GM18498 (cell line): ENCODE data around the gene RAD51B.

Source experiments
- ATAC-seq: cut with Tn5 transposase; IDR thresholded peaks from one replicate; pipeline ENCODE4 v1.9.1; 2021; ENCODE audit warnings: mild to moderate bottlenecking, moderate library complexity; ENCODE audit not compliant: unreplicated experiment

The RAD51B gene

DNA sequence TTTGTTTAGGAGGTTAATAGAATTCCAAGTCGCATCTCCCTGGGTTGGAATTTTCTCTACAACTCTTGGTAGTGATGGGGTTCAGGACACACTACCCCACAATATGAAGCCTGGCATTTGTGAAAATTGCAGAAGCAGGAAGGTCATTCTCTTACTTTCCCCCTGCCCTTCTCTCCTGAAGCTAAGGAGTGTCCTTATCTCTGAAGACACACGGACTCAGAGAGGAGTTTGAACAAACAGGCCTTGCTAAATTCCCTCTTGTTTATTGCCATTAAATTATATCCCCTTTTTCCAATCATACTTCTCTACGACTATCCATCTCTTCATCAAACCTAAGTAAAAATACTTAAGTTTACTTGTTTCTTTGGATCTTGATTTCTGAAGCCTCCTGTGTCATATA is 443.0 kb downstream of the RAD51B start:
- no peak for ATAC-seq

DNA sequence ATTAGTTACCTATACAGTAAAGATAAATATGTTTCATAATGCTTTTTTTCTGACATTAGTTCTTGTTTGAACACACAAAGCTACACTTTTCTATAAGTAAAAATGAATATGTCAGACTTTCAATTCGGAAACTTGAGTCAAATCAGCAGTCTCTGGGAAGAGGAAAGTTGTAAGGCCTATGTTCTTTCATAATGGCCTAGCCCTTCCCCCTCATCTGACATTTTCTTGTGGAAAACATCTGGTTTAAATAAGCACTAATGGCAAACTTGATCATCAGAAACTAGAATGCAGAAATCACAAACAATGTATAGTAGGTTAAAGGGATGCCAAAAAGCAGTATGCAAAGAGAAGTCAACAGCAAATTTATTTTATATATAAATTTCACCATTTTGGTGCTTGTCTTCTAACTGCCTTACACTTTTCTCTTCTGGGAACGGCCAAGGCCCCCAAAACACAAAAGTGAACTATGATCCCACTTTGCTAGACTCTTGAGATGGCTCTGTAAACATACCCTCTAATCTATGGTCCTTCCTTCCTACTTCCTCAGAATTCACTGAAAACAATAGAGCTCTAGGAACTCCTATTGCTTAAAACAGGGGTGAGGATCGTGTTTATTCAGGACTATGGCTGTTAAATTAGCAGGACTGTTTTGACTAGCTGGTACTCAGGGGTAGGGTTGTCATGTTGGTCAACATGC is 444.1 kb downstream of the RAD51B start:
- ATAC-seq = no peak

DNA sequence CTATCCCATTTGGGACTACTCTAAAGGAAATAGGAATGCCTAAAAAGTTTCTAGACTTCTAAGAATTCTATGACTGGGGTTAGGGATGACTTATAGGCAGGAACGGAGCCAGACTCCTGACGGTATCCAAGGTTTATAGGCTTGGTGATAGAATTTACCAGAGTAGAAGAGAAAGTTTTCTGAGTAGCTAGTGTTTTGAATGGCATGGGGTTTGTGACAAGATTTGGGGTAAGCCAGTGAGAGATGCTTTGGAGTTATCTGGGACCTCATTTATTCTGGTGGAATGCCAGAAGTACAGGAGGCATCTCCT is 444.6 kb downstream of the RAD51B start:
- no peak for ATAC-seq

DNA sequence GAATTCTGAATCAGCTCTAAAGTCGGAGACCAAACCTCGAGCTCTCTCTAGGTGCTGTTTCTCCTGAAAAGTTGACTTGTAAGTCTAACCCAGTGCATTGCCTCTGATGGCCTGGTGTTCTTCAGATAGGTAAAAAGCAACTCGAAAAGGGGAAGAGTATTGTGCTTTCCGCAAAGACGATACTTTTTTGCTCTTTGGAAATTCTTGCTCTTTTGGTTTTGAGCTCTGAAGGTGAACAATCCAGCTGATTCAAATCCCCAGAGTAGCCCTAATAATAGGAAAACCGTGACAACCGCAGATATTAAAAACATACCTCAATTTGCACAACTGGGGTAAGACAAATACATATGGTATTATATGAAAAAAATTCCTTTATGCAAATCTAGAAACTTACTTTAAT is 447.4 kb downstream of the RAD51B start:
- ATAC-seq = no peak

DNA sequence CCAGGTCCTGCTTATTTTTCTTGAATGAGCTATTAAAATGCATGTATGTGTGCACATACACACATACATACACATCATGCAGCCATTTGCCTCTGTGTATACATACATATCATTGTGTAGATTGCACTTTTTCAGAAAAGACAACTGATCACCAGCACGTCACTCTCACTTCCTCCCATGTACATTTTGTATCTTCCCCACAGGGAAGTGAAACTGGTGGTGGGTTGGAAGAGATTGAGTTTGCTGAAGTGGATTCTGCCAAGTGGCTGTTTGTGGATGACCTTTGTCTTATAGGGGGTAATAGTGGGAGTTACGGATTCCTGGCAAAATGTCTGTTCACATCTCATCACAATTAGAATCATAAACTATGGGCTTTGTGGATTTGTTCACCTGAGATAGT is 448.6 kb downstream of the RAD51B start:
- ATAC-seq = peak; percentile 70

DNA sequence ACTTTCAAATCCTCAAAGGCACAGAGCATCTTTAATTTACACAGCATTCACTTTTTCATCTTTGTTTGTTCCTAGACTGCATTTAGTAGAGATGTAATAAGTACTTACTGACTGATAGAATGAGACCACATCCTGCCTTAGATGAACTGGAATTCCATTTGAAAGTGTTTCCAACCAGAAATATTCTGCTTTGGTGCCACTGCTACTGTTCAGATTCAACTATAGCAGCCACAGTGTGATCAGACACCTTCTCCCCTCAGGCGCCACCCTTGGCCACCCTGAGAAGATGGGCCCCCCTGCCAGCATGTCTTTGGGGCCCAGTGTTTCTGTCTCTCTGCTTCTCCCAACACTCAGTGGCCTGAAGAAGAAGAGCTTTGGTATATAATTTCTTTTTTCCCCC is 449.1 kb downstream of the RAD51B start:
- ATAC-seq = no peak

DNA sequence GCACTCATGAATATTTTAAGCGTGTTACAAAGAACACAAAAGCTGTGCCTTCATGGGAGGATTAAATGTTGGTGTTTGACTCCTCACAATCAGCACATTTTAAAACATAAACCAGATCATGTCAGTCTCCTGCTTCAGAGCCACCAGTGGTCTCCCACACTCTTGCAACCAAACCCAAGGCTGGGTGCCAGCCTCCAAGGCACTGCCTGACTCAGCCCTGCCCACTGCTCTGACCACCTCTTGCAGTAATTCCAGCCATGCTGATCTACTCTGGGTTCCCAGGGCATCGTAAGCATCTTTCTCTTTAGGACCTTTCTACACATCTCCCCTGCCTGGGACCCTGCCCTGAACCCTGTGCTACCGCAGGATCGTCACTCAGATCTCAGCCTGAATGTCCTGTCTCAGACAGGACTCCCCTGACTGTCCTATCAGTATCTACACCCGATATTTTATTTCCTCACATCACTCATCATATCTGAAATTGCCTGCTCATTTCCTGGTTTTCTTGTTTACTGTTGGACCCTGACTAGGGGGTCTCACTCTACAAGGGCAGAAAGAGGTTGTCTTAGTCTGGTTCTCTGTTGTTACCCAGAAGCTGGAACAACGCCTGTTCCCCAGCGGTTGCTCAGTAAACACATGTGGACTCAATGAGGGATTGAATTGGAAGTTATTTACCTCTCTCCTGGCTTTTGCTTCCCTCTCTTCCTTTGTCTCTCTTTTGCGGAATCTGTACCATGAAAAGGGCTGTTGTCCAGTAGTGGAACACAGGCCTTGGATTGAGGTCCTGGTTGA is 449.8 kb downstream of the RAD51B start:
- no peak for ATAC-seq

DNA sequence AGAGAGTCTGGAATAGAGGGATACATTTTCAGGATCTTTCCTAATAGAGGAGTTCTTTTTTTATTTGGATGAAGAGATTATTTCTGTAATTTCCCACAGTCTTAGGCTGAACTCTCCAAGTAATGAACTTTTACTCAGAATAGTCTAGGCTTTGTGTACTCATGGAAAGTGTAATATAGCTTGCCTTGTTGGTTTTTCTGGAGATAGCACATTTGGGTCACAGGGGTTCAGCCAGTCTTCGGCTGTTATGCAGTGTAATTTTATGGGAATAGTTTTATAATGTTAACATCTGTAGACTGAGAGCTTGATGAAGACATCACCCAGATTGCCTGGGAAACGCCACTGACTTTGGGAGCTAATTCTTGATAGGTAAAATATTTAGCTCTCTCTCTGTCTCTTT is 450.8 kb downstream of the RAD51B start:
- ATAC-seq = no peak

DNA sequence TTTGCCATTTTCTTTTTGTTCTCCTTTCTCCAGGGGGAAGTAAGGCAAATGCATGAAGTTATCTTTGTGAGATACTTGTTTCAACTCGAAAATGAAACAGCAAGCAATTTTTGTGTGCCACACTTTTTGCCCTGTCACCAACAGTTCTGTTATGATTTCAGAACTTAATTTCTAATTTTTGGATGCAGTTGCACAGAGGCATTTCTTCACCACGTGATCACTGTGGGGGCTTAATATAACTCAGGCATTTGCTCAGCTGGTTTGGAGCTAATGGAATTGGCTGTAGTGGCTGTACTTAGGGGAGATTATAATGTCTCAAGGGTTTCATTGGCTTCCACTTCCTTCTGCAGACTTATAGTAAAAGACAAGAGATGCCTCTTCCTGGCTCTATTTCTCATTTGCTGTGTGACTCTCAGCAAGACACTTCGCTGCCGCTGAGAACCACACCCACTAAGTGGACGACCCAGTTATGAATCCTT is 452.4 kb downstream of the RAD51B start:
- ATAC-seq = no peak

DNA sequence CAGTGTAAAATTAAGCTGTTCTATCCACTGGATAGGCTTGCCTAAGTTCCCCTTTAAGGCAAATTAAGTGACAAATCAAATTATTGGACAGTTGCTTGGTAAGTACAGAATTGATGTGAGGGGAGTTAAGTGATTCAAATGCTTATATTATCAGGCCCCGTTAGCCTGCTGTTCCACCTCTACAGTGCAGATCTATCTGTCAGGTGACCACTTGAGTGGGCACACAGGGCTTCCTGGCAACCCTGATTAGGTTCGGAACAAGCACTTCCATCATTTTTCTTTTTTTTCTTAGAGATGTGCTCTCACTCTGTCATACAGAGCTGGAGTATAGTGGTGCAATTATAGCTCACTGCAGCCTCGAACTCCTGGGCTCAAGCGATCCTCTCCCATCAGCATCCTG is 453.8 kb downstream of the RAD51B start:
- no peak for ATAC-seq

DNA sequence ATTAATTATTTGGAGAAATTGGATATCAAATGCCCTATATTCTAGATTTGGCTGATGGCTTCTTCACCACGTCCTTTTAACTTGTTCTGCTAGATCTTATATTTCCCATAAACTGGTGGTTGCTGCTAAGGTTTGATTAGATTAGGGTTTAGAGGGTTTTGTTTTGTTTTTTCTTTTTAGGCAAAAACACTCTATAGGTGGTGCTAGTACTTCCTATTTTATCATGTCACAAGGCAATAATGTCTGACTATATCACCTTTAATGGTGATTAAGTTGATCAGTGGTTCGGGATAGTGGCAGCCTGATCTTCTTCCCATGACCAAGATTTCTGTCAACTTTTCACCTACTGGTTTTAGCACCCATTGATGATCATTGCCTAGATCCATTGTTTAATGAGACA is 455.1 kb downstream of the RAD51B start:
- ATAC-seq = no peak

DNA sequence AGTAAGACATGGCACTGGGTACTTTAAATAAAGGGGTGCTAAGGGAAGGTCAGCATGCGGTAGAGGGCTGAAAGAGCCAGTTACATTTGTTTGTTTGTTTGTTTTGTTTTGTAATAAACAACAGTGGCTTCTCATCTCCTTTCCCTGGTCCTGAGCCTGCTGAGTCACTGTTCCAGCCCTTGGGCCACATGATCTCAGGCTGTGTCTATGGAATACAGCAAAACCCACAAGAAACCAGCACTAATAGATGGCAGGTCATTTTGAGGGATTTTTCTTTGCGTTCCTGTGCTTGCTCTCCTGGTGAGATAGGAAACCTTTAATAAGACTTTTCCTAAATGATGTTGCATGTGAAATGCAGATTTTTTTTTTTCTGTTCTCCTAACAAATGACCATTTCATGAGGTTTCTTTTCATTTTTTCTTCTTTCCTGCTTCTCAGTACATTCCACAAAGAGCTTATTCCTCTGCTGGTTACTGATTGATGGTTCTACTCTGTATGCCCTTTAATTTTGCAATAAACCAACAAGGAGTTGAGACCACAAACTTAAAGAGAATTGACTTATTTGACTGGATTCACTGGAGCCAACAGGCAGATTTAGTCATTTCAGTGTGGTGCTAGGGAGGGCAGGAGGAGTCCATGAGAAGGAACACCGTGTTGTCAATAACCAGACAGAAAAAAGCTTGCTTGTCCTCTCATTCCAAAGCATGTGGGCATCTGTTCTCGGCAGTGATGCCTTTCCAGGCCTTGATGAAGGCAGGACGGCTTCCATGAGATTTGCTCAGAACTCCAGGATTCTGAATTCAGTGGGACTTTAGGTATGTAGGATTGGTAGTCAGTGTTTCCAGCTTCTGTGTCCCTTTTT is 459.2 kb downstream of the RAD51B start:
- no peak for ATAC-seq

DNA sequence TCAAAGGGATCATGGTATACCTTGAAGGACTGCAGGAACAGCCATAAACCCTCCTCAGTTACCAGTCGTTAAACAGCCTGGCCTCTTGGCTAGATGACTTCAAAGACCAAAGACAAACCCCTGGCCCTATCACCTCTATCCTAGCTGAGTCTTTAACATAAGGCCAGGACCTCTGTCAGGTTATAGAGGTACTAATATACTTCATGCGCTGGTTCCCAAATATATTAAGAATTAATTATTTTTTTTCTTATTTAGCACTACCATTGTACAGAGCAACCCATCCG is 459.8 kb downstream of the RAD51B start:
- no peak for ATAC-seq

DNA sequence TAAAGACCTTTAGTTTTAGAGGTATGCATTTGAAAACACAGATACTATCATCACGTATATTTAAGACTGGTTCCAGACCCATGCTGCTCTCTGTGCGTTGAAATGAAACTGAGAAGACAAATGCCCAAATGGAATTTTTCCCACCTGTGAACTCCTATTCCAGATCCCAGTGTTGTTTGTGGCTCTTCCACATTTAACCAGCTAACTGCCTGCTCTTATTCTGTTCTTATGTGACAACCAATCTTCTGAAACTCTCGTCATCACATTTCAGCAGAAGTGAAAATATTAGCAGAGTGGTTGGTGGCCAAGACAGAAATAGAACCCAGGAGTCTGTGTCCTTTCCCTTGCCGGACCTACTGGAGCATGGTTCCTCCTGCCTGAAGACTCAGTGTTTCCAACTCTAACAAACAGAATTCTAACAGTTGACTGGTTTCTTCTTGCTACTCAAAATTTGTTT is 460.2 kb downstream of the RAD51B start:
- ATAC-seq = peak; percentile 40

DNA sequence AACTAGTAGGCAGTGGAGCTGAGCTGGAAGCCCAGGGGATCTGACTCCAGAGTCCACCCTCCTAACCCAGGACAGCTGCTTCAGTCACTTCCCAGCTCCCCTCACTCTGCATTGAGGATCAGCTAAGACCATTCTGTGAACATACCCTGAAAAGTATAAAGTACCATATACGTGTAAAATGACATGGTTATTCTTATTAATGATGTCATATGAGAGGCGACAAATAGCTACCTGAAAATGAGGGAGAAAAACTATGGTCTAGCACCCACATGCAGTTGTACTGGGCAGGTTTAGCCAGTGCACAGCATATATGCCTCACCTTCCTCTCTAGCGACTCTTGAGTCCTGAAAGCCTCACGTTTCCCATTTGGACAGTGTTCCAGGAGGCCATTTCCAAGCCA is 461.9 kb downstream of the RAD51B start:
- ATAC-seq = no peak

DNA sequence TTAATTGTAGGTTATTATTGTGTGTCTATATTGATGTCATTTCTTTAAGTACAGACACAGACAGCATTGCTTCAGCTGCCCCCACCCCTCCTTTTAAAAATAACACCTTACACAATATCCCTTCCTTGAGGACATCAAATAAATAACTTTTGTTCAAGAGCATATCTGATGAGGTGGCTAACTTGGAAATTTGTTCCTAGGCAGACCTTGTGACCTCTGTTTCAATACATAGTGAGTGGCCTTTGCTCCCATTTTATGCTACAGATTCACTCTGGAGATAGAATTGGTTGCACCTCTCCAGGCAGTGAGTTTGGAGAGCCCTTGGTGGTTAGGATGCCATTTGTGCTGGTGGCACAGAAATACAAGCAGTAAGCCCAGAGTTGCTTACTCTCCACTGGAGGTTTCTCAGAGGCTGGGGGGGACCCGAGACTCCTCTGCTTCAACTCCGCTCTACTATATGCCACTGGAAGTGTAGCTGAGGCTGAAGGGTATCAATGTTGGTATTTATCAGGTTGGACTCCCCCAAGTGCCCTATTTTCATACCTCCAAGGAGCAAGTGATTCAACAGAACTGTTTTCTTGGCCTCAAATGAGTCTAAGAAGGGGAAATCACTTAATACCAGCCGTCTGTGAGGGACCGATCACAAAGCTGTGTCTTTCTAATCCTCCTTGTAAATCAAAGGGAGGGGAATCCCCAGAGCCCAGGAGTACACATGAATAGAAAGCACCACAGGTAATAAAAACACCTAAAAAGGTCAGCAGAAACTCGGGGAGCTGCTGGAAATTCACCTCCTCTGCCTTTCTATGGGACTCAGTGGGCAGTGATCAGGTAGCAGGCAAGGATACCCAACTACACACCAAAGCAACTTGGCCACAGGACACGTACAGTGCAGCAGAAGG is 463.1 kb downstream of the RAD51B start:
- ATAC-seq = peak; percentile 28

DNA sequence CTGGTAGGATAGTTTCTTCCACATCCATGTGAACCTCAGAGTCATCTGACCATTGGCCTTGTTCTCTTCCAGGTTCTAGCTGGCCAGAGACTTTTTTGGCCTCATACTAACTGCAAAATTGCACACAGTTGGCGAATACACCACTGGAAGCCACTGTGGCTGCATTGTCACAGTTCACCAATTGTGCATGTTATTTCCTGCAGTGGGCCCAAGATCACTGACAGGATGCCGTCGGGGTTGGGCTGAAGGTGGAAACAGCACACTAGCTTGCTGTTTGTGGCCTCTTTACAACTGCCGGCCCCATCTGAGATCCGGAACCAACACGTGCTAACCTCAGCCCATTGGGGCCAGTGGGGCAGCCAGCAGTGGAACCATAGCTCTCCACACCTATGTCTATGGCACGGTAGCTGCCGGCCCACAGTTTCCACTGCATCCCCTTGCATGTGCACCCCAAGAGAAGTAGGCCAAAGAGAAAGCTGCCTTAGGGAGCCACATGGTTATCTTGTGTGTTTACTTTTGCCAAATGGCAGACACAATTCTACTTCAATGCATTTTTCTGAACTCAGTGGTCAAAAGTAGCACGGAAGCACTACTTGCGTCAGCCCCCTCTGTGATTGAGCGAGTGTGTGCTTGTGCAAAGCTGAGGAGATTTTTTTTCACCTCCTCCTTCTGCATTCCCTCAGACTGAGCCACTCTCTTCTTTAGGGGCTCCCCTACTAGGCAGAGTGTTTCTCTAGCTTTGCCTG is 464.0 kb downstream of the RAD51B start:
- ATAC-seq = peak; percentile 50

DNA sequence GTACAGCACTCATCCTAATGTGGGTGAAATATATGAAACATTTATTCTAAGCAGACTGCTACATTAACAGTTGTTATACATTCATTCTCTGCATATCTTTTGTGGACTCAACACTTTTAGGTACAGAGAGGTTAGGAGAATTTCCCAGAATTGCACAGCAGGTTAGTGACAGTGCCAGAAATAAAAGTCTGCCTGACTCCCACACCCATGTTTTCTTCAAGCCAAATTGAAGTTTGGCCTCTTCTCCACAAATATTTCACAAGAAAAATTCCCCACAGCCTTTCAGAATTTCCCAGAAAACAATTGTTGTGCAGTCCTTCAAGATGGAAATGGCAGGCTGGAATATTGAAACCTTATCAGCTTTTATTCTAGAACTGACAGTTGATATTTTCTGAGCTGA is 464.8 kb downstream of the RAD51B start:
- ATAC-seq = no peak

DNA sequence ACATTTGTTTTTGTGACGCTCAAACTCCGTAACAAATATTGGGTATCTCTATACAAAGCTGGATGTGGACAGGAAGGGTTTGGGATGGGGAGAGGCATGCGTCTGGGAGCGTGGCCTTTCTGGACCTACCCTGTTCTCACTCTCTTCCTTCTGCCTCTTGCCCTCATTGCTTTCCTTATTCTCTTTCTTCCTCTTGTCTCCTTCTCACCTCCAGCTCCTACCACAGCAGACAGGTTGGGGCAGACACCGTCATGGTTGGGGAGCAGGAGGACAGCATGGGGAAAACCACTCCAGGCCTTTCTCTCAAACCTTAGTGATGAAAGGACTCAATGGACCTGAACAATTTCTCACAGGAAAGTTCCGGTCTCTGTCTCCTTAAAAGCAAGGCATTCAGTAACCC is 465.3 kb downstream of the RAD51B start:
- no peak for ATAC-seq
